Neural progenitor cell (in vitro differentiated cells): ENCODE results near the gene TARDBP.

Experiments used
- EZH2 ChIP-seq: fragments of 200-600 bp; sonication (generic); IDR thresholded peaks from 2 replicates; pipeline ENCODE4 v1.6.1; 2017; ENCODE audit warnings: antibody characterized with exemption, mild to moderate bottlenecking, moderate library complexity
- EZH2phosphoT487 ChIP-seq: fragments of 200-600 bp; sonication (generic); IDR thresholded peaks from 2 replicates; pipeline ENCODE4 v1.6.1; 2017; ENCODE audit warnings: antibody characterized with exemption
- TF ChIP-seq, protein P1 (sequence below): fragments of 200-600 bp; sonication (generic); IDR thresholded peaks from 2 replicates; pipeline ENCODE4 v1.5.1; 2017; ENCODE audit warnings: antibody characterized with exemption, mild to moderate bottlenecking

DNA sequence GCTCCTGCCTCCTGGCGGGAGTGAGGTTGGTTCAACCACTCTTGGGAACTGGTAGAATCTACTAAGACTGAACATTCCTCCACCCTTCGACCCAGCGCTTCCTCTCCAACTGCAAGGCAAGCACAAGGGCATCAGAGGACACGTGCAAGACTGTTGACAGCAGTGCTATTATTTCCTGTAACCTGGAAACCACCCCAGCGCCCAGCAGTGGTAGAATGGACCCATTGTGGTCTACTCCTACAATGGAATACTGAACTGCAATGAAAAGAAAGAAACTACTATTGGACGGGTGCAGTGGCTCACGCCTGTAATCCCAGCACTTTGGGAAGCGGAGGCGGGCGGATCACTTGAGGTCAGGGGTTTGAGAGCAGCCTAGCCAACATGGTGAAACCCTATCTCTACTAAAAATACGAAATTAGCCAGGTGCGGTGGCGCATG, 33.0 kb upstream of the TARDBP start:
- TF ChIP-seq EZH2 (no peak), EZH2phosphoT487 (no peak)
- TF ChIP-seq, protein P1, sequence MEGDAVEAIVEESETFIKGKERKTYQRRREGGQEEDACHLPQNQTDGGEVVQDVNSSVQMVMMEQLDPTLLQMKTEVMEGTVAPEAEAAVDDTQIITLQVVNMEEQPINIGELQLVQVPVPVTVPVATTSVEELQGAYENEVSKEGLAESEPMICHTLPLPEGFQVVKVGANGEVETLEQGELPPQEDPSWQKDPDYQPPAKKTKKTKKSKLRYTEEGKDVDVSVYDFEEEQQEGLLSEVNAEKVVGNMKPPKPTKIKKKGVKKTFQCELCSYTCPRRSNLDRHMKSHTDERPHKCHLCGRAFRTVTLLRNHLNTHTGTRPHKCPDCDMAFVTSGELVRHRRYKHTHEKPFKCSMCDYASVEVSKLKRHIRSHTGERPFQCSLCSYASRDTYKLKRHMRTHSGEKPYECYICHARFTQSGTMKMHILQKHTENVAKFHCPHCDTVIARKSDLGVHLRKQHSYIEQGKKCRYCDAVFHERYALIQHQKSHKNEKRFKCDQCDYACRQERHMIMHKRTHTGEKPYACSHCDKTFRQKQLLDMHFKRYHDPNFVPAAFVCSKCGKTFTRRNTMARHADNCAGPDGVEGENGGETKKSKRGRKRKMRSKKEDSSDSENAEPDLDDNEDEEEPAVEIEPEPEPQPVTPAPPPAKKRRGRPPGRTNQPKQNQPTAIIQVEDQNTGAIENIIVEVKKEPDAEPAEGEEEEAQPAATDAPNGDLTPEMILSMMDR, result no peak
